ENCODE measurements around the gene CCDC27.

The CCDC27 gene

GRCh38 chr1:3736131-3736561 is 16.1 kb upstream of the CCDC27 start:
- Mint-ChIP-seq H3K4me1 (ENCODE audit: low read depth) (peaks cover 1% of the 10 kb centered on the region), H3K9me3 (no peaks in the 10 kb centered on the region), H3K4me3 (no peak overlapping the region), H3K27ac (no peak overlapping the region), H3K36me3 (ENCODE audit: low read depth) (no peaks in the 10 kb centered on the region), H3K27me3 (ENCODE audit: low read depth) (no peaks in the 10 kb centered on the region)
- DNase-seq (ENCODE audit: low spot score): no peak

- no peak for DNase-seq (ENCODE audit: low spot score)
- H3K4me3 Mint-ChIP-seq: no peak overlapping the region
- no peaks in the 10 kb centered on the region for H3K9me3 Mint-ChIP-seq
- H3K27me3 Mint-ChIP-seq (ENCODE audit: low read depth): no peaks in the 10 kb centered on the region
- H3K36me3 Mint-ChIP-seq (ENCODE audit: low read depth): no peaks in the 10 kb centered on the region
- H3K27ac Mint-ChIP-seq: no peak overlapping the region
- peaks cover 1% of the 10 kb centered on the region for H3K4me1 Mint-ChIP-seq (ENCODE audit: low read depth)
Measured at GRCh38 chr1:3736708-3737107, 15.5 kb upstream of the CCDC27 start.

- Mint-ChIP-seq H3K27me3 (ENCODE audit: low read depth) (no peaks in the 10 kb centered on the region), H3K4me1 (ENCODE audit: low read depth) (peaks cover 1% of the 10 kb centered on the region), H3K4me3 (no peak overlapping the region), H3K36me3 (ENCODE audit: low read depth) (no peaks in the 10 kb centered on the region), H3K27ac (no peak overlapping the region), H3K9me3 (no peaks in the 10 kb centered on the region)
- no peak for DNase-seq (ENCODE audit: low spot score)
Measured at GRCh38 chr1:3738943-3739342, 13.3 kb upstream of the CCDC27 start.

DNA sequence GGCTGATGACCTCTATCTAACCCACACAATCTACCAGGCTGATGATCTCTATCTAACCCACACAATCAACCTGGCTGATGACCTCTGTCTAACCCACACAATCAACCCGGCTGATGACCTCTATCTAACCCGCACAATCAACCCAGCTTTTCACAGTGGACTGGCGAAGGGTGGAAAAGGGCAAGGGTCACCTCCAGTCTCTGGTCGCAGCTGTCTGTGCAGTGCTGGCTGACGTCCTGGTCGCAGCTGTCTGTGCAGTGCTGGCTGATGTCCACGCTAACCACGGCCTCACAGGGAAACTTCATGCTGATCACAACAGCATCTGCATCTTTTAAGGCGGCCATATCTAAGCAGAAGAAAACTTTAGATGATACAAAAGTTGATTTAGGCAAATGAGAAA is 12.2 kb upstream of the CCDC27 start:
- Mint-ChIP-seq H3K4me1 (ENCODE audit: low read depth) (peaks cover 3% of the 10 kb centered on the region), H3K4me3 (no peak overlapping the region), H3K27ac (no peak overlapping the region), H3K36me3 (ENCODE audit: low read depth) (no peaks in the 10 kb centered on the region), H3K27me3 (ENCODE audit: low read depth) (no peaks in the 10 kb centered on the region), H3K9me3 (no peaks in the 10 kb centered on the region)
- no peak for DNase-seq (ENCODE audit: low spot score)

DNA sequence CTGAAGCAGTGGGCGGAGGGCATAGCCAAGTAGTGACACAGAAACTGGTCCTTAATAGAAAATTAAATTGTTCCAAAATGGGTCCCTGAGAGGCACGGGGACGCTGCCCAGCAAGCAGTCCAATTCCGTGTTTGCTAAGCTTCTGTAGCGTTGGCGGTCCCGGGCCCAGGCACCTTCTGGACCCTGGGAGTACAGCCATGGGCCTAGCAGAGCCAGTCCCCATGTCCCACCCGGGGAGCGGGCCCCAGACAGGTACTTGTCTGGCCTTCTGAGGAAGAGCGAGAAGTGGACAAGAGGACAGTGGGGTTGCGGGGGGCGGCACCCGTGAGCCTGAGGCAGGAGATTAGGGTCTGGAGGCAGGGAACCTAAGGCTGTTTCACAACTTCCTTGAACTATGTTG is 11.5 kb upstream of the CCDC27 start:
- no peak for DNase-seq (ENCODE audit: low spot score)
- no peak overlapping the region for H3K4me3 Mint-ChIP-seq
- no peak overlapping the region for H3K27ac Mint-ChIP-seq
- H3K27me3 Mint-ChIP-seq (ENCODE audit: low read depth): no peaks in the 10 kb centered on the region
- H3K36me3 Mint-ChIP-seq (ENCODE audit: low read depth): no peaks in the 10 kb centered on the region
- no peaks in the 10 kb centered on the region for H3K9me3 Mint-ChIP-seq
- H3K4me1 Mint-ChIP-seq (ENCODE audit: low read depth): peaks cover 6% of the 10 kb centered on the region

DNA sequence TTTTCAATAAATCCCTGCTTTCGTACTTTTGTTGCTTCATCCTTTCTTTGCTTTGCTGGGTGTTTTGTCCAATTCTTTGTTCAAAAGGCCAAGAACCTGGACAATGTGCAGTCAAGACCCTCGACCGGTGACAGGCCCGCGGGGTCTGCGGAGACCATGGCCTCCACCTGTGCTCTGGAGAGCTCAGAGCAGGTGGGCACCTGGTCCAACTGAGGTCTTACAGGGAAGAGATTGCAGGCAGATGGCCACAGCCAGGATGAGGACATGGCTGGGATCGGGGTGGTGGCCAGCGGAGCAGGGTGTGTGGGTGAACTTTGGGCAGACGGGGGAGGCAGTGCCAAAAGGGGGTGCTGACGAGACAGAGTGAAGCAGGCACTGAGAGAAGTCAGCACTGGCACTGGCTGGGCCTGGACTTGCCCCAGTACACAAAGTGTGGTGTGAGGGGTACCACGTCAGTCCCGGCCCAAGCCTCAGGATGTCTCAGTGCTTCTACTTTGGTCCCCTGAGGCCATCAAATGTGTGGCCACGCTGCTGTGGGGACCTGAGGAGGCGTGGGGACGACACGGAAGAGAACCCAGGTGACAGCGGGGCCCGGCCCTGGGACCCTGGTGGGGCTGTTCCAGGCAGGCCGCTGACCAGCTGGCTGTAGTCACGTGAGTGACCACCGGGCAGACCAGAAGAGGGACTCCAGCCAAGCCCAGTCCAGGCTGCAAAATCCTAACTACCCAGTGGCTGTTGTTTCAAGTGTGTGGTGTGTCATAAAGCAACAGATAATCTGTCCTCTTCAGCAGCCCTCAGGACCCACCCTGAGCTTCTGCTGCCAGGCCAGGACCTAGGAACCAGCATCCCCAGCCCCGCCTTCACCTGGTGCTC is 10.4 kb upstream of the CCDC27 start:
- Mint-ChIP-seq H3K4me1 (ENCODE audit: low read depth) (peaks cover 9% of the 10 kb centered on the region), H3K9me3 (no peaks in the 10 kb centered on the region), H3K27ac (no peak overlapping the region), H3K27me3 (ENCODE audit: low read depth) (no peaks in the 10 kb centered on the region), H3K4me3 (no peak overlapping the region), H3K36me3 (ENCODE audit: low read depth) (no peaks in the 10 kb centered on the region)
- DNase-seq (ENCODE audit: low spot score): no peak

- Mint-ChIP-seq H3K27ac (no peak overlapping the region), H3K27me3 (ENCODE audit: low read depth) (no peaks in the 10 kb centered on the region), H3K9me3 (no peaks in the 10 kb centered on the region), H3K4me3 (no peak overlapping the region), H3K4me1 (ENCODE audit: low read depth) (peaks cover 10% of the 10 kb centered on the region), H3K36me3 (ENCODE audit: low read depth) (no peaks in the 10 kb centered on the region)
- no peak for DNase-seq (ENCODE audit: low spot score)
Measured at GRCh38 chr1:3742439-3743298, 9.6 kb upstream of the CCDC27 start.

GRCh38 chr1:3743421-3743820 is 8.8 kb upstream of the CCDC27 start:
- no peak for DNase-seq (ENCODE audit: low spot score)
- Mint-ChIP-seq H3K27me3 (ENCODE audit: low read depth) (no peaks in the 10 kb centered on the region), H3K4me3 (no peak overlapping the region), H3K36me3 (ENCODE audit: low read depth) (no peaks in the 10 kb centered on the region), H3K4me1 (ENCODE audit: low read depth) (peaks cover 14% of the 10 kb centered on the region), H3K27ac (no peak overlapping the region), H3K9me3 (no peaks in the 10 kb centered on the region)

GRCh38 chr1:3743826-3744225 is 8.4 kb upstream of the CCDC27 start:
- no peak for DNase-seq (ENCODE audit: low spot score)
- H3K9me3 Mint-ChIP-seq: no peaks in the 10 kb centered on the region
- H3K4me1 Mint-ChIP-seq (ENCODE audit: low read depth): peaks cover 14% of the 10 kb centered on the region
- H3K4me3 Mint-ChIP-seq: no peak overlapping the region
- H3K36me3 Mint-ChIP-seq (ENCODE audit: low read depth): no peaks in the 10 kb centered on the region
- no peak overlapping the region for H3K27ac Mint-ChIP-seq
- no peaks in the 10 kb centered on the region for H3K27me3 Mint-ChIP-seq (ENCODE audit: low read depth)

GRCh38 chr1:3744646-3745045 is 7.6 kb upstream of the CCDC27 start:
- Mint-ChIP-seq H3K4me3 (no peak overlapping the region), H3K4me1 (ENCODE audit: low read depth) (peaks cover 14% of the 10 kb centered on the region), H3K9me3 (no peaks in the 10 kb centered on the region), H3K27ac (no peak overlapping the region), H3K27me3 (ENCODE audit: low read depth) (peaks cover 2% of the 10 kb centered on the region), H3K36me3 (ENCODE audit: low read depth) (no peaks in the 10 kb centered on the region)
- no peak for DNase-seq (ENCODE audit: low spot score)

DNA sequence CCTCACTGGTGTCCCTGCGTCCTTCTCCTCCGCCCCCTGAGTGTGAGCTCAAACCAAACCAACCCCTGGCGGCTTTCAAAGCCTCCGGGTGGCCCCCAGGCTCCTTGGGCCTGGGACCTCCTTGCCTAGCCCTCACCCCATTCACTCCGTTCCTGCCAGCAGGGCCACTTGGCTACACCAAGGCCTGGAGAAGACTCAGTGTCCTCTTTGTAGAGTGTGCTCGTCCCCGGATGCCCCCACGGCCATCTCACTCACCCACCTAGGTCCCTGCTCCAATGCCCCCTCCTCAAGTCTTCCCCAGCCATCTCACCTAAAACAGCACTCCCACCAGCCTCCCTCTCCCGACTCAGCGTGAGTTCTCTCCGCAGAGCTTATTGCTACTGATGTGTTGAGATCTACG is 7.2 kb upstream of the CCDC27 start:
- H3K36me3 Mint-ChIP-seq (ENCODE audit: low read depth): no peaks in the 10 kb centered on the region
- H3K4me3 Mint-ChIP-seq: no peak overlapping the region
- DNase-seq (ENCODE audit: low spot score): no peak
- no peaks in the 10 kb centered on the region for H3K9me3 Mint-ChIP-seq
- H3K27ac Mint-ChIP-seq: no peak overlapping the region
- peaks cover 2% of the 10 kb centered on the region for H3K27me3 Mint-ChIP-seq (ENCODE audit: low read depth)
- peaks cover 14% of the 10 kb centered on the region for H3K4me1 Mint-ChIP-seq (ENCODE audit: low read depth)

DNA sequence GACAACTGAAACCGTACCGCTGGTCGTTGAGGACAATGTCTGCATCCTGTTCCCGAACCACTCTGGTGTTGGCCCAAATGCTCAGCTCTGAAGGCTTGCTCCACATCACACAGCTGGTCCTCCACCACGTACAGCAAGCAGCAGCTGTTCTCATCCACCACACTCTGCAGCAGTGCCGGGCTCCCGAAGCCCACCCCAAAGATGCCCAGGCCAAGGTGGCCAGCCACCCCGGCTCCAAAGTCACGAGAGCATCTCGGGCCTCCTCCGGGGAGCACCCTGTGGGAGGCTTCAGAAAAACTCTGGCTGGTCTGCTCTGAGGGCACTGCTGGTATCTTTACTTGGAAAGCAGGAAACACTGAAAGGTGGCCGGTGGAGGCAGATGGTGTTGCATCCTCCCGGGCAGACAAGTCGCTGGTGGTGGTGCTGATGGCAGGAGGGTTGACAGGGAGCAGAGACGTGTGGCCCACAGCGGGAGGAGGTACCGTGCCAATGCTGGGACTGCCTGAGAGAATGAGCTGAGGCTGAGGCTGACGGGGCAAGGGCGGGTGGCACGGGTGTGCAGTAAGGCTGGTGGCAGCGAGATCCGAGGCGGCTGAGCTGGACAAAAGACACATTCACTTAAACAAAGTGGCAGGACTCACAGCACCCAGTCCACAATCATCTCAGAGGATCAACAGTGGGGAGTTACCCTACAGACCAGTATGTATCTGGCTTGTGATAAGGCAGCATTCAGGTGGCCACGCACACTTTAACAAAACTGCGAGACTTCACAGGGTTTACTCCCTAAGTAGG is 6.5 kb upstream of the CCDC27 start:
- no peak for DNase-seq (ENCODE audit: low spot score)
- H3K4me1 Mint-ChIP-seq (ENCODE audit: low read depth): peaks cover 14% of the 10 kb centered on the region
- H3K27ac Mint-ChIP-seq: peak overlapping the region; percentile 34
- H3K4me3 Mint-ChIP-seq: peak overlapping the region; percentile 79
- H3K36me3 Mint-ChIP-seq (ENCODE audit: low read depth): no peaks in the 10 kb centered on the region
- peaks cover 2% of the 10 kb centered on the region for H3K27me3 Mint-ChIP-seq (ENCODE audit: low read depth)
- no peaks in the 10 kb centered on the region for H3K9me3 Mint-ChIP-seq

- Mint-ChIP-seq H3K27me3 (ENCODE audit: low read depth) (peaks cover 2% of the 10 kb centered on the region), H3K4me3 (peak overlapping the region; percentile 79), H3K9me3 (no peaks in the 10 kb centered on the region), H3K4me1 (ENCODE audit: low read depth) (peaks cover 14% of the 10 kb centered on the region), H3K36me3 (ENCODE audit: low read depth) (no peaks in the 10 kb centered on the region), H3K27ac (peak overlapping the region; percentile 34)
- no peak for DNase-seq (ENCODE audit: low spot score)
Measured at GRCh38 chr1:3746389-3746829, 5.8 kb upstream of the CCDC27 start.

Measured in T-helper 2 cell treated with Interferon-gamma antibody and Interleukin-4, amounts not matched to agents 5 μg/mL and 100 μg/mL, for 36 hours (primary cell).